ENCODE data around the gene PDE8A.
"Not testable (repeated sequence)": the region's sequence is repeated elsewhere in the genome, so short reads cannot be mapped to it uniquely, and the experiment has no call there.

The PDE8A gene

DNA sequence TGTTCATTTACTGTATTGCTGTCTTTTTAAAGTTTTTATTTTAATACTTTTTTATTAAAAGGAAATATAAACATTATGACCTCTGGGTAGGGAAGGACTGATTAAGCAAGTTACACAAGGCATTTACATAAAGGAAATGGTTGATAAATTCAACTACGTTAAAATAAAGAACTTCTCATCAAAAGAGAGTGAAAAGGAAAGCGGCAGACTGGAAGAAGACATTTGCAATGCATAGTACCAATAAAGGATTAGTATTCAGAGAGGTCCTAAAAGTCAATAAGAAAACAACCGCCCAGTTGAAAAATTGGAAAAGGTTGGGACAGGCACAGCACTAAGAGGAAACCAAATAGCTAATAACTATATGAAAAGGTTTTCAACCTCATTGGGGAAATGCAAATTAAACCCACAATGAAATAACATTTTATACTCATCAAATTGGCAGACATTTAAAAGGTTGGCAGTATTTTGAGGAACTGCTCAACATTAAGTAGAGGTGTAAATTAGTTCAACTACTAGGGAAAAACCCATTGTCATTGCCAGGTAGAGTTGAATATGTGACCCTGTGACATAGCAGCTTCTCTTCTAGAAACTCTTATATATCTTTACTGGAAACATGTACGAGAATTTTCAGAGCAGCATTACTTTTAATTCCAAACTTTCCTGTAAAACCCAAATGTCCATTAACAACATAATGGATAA lies 9.5 kb downstream of the PDE8A start:
- DNase-seq (ENCODE audit: low read depth) = no peak

DNA sequence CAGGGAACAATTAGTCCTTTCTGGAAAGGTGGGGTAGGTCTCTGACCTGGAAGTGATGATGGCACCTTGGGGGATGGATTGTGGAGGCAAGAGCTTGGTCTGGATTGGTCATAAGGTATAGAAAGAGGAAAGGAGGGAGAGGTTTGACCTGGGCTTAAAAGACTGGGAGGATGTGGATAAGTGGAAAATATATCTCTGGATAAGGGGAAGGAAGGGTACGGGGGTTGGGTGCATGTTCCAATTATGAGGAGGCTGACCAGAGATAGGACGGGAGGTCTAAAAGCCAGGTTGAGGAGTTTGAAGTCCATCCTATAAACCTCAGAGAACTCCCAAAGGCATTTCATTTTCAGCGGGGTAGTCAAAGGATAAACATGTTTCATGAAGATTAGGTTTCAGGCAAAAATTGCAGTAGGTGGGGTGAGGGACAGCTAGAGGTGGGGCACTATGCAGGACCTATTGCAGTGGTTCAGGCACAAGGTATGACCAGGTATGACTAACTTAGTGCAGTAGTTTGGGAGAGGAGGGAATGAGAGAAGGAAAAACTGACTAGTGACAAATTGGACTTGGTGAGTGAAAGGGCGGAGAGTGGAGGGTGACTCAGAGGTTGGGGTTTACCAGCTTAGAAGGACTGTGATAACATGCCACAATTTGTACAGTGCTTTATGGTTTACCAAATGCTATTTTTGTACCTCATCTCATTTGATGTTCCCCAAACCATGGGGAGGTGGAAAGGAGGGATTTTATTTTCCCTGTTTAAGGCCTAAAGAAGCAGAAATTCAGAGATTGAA lies 10.7 kb downstream of the PDE8A start:
- DNase-seq (ENCODE audit: low read depth) = peak; percentile 81

GRCh38 chr15:84996055-84996454 lies 14.4 kb downstream of the PDE8A start:
- no peak for DNase-seq (ENCODE audit: low read depth)

- not testable (repeated sequence) for DNase-seq (ENCODE audit: low read depth)
These were observed 15.1 kb downstream of the PDE8A start for GRCh38 chr15:84996714-84997113.

GRCh38 chr15:84997214-84997613 lies 15.6 kb downstream of the PDE8A start:
- DNase-seq (ENCODE audit: low read depth) = not testable (repeated sequence)

DNA sequence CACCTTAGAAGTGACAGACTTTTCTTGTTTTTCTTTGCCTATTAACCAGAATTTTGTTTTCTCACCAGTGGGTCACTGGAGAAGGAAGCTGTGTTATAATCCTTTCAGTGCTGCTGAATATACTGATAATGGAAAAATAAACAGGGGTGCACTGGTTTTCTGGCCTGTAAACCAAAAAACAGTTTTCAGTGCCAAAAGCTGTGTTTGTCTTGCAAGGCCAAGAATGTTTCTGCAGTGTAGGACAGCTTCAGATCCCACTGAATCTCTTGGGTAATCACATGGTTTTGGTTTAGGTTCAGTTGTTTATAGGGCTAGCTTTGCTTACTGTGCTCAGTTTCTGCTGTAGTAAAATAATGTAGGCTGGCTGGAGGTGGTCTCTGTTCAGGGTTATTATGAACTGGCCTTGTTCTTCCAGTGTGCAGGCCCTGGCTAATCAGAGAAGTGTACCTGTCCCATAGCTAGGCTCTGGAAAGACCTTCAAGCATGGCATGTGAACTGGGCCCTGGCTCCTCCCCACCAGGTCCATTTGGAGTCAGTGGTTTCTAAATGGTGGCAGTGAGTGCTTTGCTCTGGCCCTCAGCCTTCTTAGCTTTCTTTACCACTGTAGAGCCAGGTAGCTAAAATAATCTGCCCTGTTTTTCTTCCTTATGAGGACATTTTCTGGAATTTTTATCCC lies 18.7 kb downstream of the PDE8A start:
- peak; percentile 39 for DNase-seq (ENCODE audit: low read depth)

GRCh38 chr15:85000937-85001336 lies 19.3 kb downstream of the PDE8A start:
- no peak for DNase-seq (ENCODE audit: low read depth)

DNA sequence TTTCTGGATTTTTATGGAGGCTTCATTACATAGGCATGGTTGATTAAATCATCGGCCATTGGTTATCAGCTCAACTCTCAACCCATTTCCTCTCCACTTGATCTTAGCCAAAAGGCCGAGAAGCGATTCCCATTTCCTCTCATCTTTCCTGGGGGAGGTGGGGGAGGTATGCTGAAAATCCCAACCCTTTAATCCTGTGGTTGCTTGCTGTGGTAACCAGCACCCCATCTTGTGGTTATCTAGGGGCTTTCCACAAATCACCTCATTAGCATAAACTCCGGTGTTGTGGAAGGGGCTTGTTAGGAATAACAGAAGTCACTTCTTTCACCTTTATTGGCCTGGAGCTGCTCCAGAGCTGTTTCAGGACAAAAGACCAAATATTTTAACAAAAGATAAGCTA lies 20.9 kb downstream of the PDE8A start:
- DNase-seq (ENCODE audit: low read depth) = no peak

DNA sequence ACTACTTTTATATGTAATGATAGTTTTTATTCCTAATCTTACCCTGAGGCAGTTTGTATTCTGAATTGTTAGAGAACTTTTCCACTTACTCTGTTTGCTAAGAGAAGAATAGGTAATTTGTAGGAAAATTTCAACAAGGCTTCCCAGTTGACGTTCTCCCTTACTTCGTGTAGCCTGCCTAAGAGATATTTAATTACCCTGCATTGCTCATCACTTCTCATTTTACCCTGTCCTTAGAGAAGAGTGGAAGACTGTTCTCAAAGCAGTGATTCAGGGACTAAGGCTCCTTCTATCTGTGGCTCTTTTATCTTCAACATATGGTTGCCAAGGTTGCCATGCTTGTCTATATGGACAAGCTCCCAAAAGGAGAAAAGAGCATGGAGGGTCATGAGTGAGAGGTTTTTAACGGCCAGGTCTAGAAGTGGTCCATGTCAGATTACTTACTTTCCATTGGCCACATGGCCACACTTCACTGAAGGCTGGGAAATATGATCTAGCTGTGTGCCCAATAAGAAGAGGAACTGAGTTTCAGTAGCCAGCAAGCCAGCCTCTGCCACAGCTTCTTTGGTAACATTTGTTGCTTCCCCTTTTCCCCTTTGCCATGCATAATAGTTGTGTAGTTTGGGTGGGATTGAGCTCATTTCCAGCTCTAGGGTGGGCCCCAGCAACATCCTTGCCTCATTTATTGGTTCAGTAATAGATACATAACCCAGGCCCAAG lies 22.1 kb downstream of the PDE8A start:
- DNase-seq (ENCODE audit: low read depth) = no peak

GRCh38 chr15:85004550-85004949 lies 22.9 kb downstream of the PDE8A start:
- no peak for DNase-seq (ENCODE audit: low read depth)

- DNase-seq (ENCODE audit: low read depth) = no peak
These were observed 23.7 kb downstream of the PDE8A start for GRCh38 chr15:85005319-85005718.

GRCh38 chr15:85005746-85006145 lies 24.1 kb downstream of the PDE8A start:
- no peak for DNase-seq (ENCODE audit: low read depth)

DNA sequence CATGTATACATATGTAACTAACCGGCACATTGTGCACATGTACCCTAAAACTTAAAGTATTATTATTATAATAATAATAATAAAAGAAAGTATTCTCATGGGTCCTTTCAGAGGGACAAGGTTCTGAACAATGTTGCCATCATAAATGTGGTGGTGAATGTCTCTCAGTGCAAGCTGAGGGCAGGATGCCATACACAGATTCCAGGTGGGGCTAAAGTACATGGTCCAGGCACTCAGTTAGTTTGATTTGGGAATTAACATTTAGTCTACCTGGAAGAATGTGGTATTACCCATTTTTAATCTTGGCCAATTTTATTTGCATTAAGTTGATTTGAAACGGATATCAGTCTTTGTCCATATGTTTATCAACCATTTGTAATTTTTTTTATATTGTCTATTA lies 24.5 kb downstream of the PDE8A start:
- DNase-seq (ENCODE audit: low read depth) = no peak

GRCh38 chr15:85006655-85007054 lies 25.0 kb downstream of the PDE8A start:
- DNase-seq (ENCODE audit: low read depth) = no peak

GRCh38 chr15:85007137-85007536 lies 25.5 kb downstream of the PDE8A start:
- no peak for DNase-seq (ENCODE audit: low read depth)

- DNase-seq (ENCODE audit: low read depth) = no peak
These were observed 26.2 kb downstream of the PDE8A start for GRCh38 chr15:85007741-85008397.

- no peak for DNase-seq (ENCODE audit: low read depth)
These were observed 27.0 kb downstream of the PDE8A start for GRCh38 chr15:85008474-85009260.

GRCh38 chr15:85009435-85009834 lies 27.8 kb downstream of the PDE8A start:
- DNase-seq (ENCODE audit: low read depth) = peak; percentile 23

DNA sequence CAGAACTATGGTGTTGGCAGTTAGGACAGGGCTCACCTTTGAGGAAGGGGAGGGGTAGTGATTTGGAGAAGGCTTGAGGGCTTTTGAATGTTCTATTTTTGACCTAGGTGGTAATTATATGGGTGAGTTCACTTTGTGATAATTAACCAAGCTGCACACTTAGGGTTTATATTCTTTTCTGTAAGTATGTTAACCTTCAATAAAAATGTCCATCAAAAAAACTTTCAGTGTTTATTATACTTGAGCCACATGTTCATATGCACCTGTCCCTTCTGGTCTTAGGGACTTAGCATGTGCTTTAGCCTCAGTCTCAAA lies 28.4 kb downstream of the PDE8A start:
- DNase-seq (ENCODE audit: low read depth) = no peak

DNA sequence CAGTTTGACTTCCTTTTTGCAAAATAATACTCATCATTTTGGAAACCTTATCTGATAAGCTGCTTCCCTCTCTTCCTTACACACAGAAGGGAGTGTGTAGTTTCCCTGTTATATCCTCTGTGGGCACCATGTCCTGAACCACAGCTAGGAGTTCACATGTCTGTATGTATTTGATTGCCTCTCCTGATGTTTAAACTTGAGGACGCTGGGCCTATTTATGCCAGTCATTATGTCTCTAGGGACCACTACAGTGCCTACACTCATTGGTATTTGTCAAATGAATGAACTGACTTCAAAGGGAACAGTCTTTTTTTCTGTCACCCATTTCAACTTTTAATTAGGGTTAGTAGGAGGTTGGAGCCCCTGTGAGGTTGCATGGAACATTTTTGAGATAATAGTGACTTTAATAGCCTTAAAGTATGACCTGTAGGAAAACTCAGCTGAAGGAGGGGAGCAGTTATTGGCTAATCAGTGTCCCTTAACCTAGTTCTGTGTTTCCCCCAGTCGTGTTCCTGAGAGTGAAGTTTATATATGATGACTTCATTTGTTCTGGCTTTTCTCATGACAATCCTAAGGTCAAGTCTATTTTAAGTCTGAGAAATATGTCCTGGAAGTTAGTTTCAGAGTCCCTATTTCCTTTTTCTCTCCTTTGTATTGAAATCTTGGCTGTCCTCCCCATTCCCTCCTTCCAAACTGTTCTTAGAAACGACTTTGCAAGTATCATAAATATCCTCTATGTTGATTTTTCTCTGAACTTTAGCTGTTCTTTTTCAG lies 28.9 kb downstream of the PDE8A start:
- DNase-seq (ENCODE audit: low read depth) = peak; percentile 34
